ENCODE results near the gene FAM47E.

FAM47E gene

DNA sequence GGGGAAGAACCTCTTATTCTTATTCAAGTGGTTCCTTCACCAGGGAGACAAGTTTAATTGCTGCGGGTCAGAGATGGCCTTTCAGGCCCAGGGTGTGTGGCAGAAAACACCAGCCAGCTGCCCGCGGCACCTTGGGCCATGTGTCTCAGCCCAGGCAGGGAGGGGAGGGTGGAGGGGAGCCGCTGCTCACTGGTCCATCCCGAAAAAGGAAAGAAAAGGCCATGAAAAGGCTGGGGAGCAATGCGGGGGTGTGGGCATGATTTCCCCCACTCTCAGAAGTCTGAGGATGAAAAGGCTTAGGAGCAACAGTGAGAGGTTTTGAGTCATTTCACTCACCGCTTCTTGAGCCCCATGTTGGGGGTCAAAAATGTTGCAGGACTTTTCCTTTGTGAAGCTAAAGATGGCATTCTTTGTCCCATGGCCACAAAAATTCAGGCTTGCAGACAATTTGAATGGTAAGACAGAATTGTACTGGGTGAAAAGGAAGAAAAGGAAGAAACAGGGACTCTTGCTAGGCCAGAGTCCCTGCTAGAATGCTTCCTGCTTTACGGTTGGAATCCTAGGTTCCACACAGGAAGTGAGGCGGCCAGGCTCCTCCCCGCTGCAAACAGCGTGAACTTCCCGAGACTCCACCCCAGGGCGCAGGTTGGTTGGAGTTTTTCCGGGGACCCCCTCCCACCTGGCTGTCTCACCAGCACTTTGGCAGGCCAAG lies 17.4 kb upstream of the FAM47E start:
- Histone ChIP-seq H4K20me1 (ENCODE audit: insufficient read depth, low read length) (no peaks in the 10 kb centered on the region), H3K36me3 (ENCODE audit: insufficient read depth, low read length) (no peaks in the 10 kb centered on the region), H3K4me2 (ENCODE audit: insufficient read depth, low read length) (no peak overlapping the region), H3K9ac (ENCODE audit: low read depth, low read length) (no peak overlapping the region), H3K4me3 (ENCODE audit: low read depth in 1 of 2, low read length in 2 of 2) (no peak overlapping the region), H2AFZ (ENCODE audit: low read depth, low read length) (no peak overlapping the region), H3K27me3 (ENCODE audit: insufficient read depth, low read length, poor library complexity) (no peaks in the 10 kb centered on the region), H3K4me1 (ENCODE audit: insufficient read depth, low read length) (no peaks in the 10 kb centered on the region), H3K79me2 (ENCODE audit: insufficient read depth, low read length) (no peaks in the 10 kb centered on the region), H3K9me3 (ENCODE audit: insufficient read depth, low read length, severe bottlenecking) (no peaks in the 10 kb centered on the region), H3K27ac (ENCODE audit: low read length) (no peak overlapping the region)
- DNase-seq: no peak
- TF ChIP-seq, protein P1, sequence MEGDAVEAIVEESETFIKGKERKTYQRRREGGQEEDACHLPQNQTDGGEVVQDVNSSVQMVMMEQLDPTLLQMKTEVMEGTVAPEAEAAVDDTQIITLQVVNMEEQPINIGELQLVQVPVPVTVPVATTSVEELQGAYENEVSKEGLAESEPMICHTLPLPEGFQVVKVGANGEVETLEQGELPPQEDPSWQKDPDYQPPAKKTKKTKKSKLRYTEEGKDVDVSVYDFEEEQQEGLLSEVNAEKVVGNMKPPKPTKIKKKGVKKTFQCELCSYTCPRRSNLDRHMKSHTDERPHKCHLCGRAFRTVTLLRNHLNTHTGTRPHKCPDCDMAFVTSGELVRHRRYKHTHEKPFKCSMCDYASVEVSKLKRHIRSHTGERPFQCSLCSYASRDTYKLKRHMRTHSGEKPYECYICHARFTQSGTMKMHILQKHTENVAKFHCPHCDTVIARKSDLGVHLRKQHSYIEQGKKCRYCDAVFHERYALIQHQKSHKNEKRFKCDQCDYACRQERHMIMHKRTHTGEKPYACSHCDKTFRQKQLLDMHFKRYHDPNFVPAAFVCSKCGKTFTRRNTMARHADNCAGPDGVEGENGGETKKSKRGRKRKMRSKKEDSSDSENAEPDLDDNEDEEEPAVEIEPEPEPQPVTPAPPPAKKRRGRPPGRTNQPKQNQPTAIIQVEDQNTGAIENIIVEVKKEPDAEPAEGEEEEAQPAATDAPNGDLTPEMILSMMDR (IDR thresholded peaks at IDR 0.05; ENCODE audit: borderline replicate concordance, extremely low read depth, low read length, poor library complexity, severe bottlenecking): no peak
- no peak for TF ChIP-seq EZH2 (IDR thresholded peaks at IDR 0.05; ENCODE audit: borderline replicate concordance, low read depth, low read length, severe bottlenecking)
- ATAC-seq (ENCODE audit: insufficient read depth, low read depth): no peak

DNA sequence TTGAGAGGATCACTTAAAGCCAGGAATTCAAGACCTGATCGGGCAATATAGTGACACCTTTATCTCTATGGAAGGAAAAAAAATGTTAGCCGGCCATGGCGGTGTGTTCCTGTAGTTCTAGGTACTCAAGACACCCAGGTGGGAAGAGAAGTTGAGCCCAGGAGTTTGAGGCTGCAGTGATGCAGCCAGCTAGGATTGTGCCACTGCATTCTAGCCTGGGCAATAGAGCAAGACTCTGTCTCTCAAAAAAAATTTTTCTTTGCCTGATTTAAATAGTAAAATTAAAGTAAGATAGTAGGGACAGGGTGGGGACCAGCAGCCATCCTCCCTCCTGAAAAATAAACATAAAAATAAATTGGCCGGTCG lies 16.9 kb upstream of the FAM47E start:
- Histone ChIP-seq H3K36me3 (ENCODE audit: insufficient read depth, low read length) (no peaks in the 10 kb centered on the region), H3K27ac (ENCODE audit: low read length) (no peak overlapping the region), H3K9ac (ENCODE audit: low read depth, low read length) (no peak overlapping the region), H3K4me2 (ENCODE audit: insufficient read depth, low read length) (no peak overlapping the region), H3K4me3 (ENCODE audit: low read depth in 1 of 2, low read length in 2 of 2) (no peak overlapping the region), H3K27me3 (ENCODE audit: insufficient read depth, low read length, poor library complexity) (no peaks in the 10 kb centered on the region), H2AFZ (ENCODE audit: low read depth, low read length) (no peak overlapping the region), H4K20me1 (ENCODE audit: insufficient read depth, low read length) (no peaks in the 10 kb centered on the region), H3K79me2 (ENCODE audit: insufficient read depth, low read length) (no peaks in the 10 kb centered on the region), H3K9me3 (ENCODE audit: insufficient read depth, low read length, severe bottlenecking) (no peaks in the 10 kb centered on the region), H3K4me1 (ENCODE audit: insufficient read depth, low read length) (no peaks in the 10 kb centered on the region)
- DNase-seq: no peak
- TF ChIP-seq, protein P1 (IDR thresholded peaks at IDR 0.05; ENCODE audit: borderline replicate concordance, extremely low read depth, low read length, poor library complexity, severe bottlenecking): no peak
- TF ChIP-seq EZH2 (IDR thresholded peaks at IDR 0.05; ENCODE audit: borderline replicate concordance, low read depth, low read length, severe bottlenecking): no peak
- no peak for ATAC-seq (ENCODE audit: insufficient read depth, low read depth)

DNA sequence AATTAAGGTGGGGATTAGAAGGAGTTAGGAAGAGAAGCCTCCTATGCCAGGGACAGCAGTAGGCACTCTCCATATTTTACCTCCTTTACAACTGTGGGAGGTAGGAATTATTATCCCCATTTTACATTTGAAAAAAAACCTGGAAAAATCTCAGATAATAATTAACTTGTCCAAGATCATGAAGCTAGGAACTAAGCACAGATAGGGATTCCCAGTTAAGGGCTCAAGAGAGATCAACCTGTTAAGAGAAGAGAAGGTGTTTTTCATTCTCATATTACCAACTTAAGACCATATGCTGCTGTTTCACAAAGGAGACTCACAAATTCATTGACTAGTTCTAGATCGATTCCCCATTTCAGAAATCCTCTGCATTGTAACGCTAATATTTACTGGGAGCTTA lies 16.1 kb upstream of the FAM47E start:
- Histone ChIP-seq H2AFZ (ENCODE audit: low read depth, low read length) (no peak overlapping the region), H3K27me3 (ENCODE audit: insufficient read depth, low read length, poor library complexity) (no peaks in the 10 kb centered on the region), H3K79me2 (ENCODE audit: insufficient read depth, low read length) (no peaks in the 10 kb centered on the region), H3K4me2 (ENCODE audit: insufficient read depth, low read length) (no peak overlapping the region), H3K4me3 (ENCODE audit: low read depth in 1 of 2, low read length in 2 of 2) (no peak overlapping the region), H4K20me1 (ENCODE audit: insufficient read depth, low read length) (no peaks in the 10 kb centered on the region), H3K4me1 (ENCODE audit: insufficient read depth, low read length) (no peaks in the 10 kb centered on the region), H3K9ac (ENCODE audit: low read depth, low read length) (no peak overlapping the region), H3K9me3 (ENCODE audit: insufficient read depth, low read length, severe bottlenecking) (no peaks in the 10 kb centered on the region), H3K27ac (ENCODE audit: low read length) (no peak overlapping the region), H3K36me3 (ENCODE audit: insufficient read depth, low read length) (no peaks in the 10 kb centered on the region)
- ATAC-seq (ENCODE audit: insufficient read depth, low read depth) (no peak), DNase-seq (no peak)
- TF ChIP-seq, protein P1 (IDR thresholded peaks at IDR 0.05; ENCODE audit: borderline replicate concordance, extremely low read depth, low read length, poor library complexity, severe bottlenecking): no peak
- no peak for TF ChIP-seq EZH2 (IDR thresholded peaks at IDR 0.05; ENCODE audit: borderline replicate concordance, low read depth, low read length, severe bottlenecking)

All from DND-41 (cell line).